CD14-positive monocyte (primary cell): ENCODE measurements around the gene AMBRA1. TPM values are rescaled to one million over a fixed set of nuclear protein-coding genes. Genes with fewer than 3 reads are reported as not detected.

ENCODE experiments used
- DNase-seq, 3 donors: peaks; one replicate each; pipeline ENCODE4 v3.0.0-alpha.2; 2011 to 2022
- H2AFZ ChIP-seq: 2 replicates; pipeline ENCODE4 v1.6.0; 2012; ENCODE audit warnings: mild to moderate bottlenecking, low read depth, low read length, inconsistent platforms; ENCODE audit not compliant: insufficient read depth, poor library complexity, severe bottlenecking
- H3K27ac ChIP-seq, 2 donors: 1 replicate in 1 of 2; 2 replicates in 1 of 2; pipeline ENCODE4 v1.5.1; 2012 to 2013; ENCODE audit warnings: low read length in 2 of 2, control low read depth in 1 of 2, inconsistent platforms in 1 of 2, low read depth in 1 of 2, mild to moderate bottlenecking in 1 of 2
- H3K27me3 ChIP-seq, 2 donors: one replicate each; pipeline versions ENCODE4 v1.6.0 to v1.6.1; 2011 to 2013; ENCODE audit warnings: low read length in 2 of 2; ENCODE audit not compliant: control insufficient read depth in 2 of 2, insufficient read depth in 2 of 2
- H3K36me3 ChIP-seq, 2 donors: replicated peaks in 1 of 2; 1 replicate in 1 of 2; 2 replicates in 1 of 2; pipeline versions ENCODE4 v1.5.1 to v1.6.1; 2012 to 2013; ENCODE audit warnings: low read length in 2 of 2, control low read depth in 1 of 2, inconsistent platforms in 1 of 2, mild to moderate bottlenecking in 1 of 2; ENCODE audit not compliant: insufficient read depth in 2 of 2, control insufficient read depth in 1 of 2
- H3K4me1 ChIP-seq, 2 donors: 1 replicate in 1 of 2; 2 replicates in 1 of 2; pipeline versions ENCODE4 v1.5.1 to v1.6.1; 2012 to 2013; ENCODE audit warnings: low read length in 2 of 2, control low read depth in 1 of 2, inconsistent platforms in 1 of 2, mild to moderate bottlenecking in 1 of 2, moderate library complexity in 1 of 2; ENCODE audit not compliant: insufficient read depth in 2 of 2, control insufficient read depth in 1 of 2
- H3K4me2 ChIP-seq: replicated peaks from 2 replicates; pipeline ENCODE3; 2012; ENCODE audit warnings: low read length, moderate library complexity, mild to moderate bottlenecking; ENCODE audit not compliant: poor library complexity, severe bottlenecking; ENCODE audit errors: extremely low read depth
- H3K4me3 ChIP-seq, 3 experiments: fragments of 200-600 bp in 1 of 3; sonication (generic) in 1 of 3; replicated peaks in 1 of 3; 1 replicate in 2 of 3; 2 replicates in 1 of 3; pipeline ENCODE4 v1.5.1; 2011 to 2013; ENCODE audit warnings: low read length in 3 of 3, mild to moderate bottlenecking in 3 of 3, control low read depth in 2 of 3, low read depth in 2 of 3, inconsistent platforms in 1 of 3, moderate library complexity in 1 of 3
- H3K79me2 ChIP-seq: 2 replicates; pipeline ENCODE4 v1.6.0; 2012; ENCODE audit warnings: mild to moderate bottlenecking, control low read depth, inconsistent platforms, low read length, moderate library complexity; ENCODE audit not compliant: insufficient read depth
- H3K9ac ChIP-seq: 2 replicates; pipeline ENCODE4 v1.6.0; 2017; ENCODE audit warnings: low read length, mild to moderate bottlenecking; ENCODE audit not compliant: insufficient read depth, poor library complexity, severe bottlenecking
- H3K9me3 ChIP-seq, 2 donors: replicated peaks in 1 of 2; 1 replicate in 1 of 2; 2 replicates in 1 of 2; pipeline versions ENCODE4 v1.5.1 to v1.6.1; 2012 to 2013; ENCODE audit warnings: low read length in 2 of 2, control low read depth in 1 of 2; ENCODE audit not compliant: control insufficient read depth in 1 of 2, insufficient read depth in 1 of 2
- H4K20me1 ChIP-seq: 2 replicates; pipeline ENCODE4 v1.6.0; 2012; ENCODE audit warnings: mild to moderate bottlenecking, low read length, control low read depth, moderate library complexity; ENCODE audit not compliant: insufficient read depth
- H3K27ac Mint-ChIP-seq, 7 donors: one replicate each; pipeline ENCODE4 v1.8.0; 2020; ENCODE audit warnings: mild to moderate bottlenecking in 7 of 7, mixed read lengths in 7 of 7, moderate library complexity in 6 of 7, inconsistent platforms in 2 of 7
- H3K27me3 Mint-ChIP-seq, 3 donors: one replicate each; pipeline ENCODE4 v1.8.0; 2021 to 2022; ENCODE audit warnings: low read depth in 3 of 3, mild to moderate bottlenecking in 3 of 3, mixed read lengths in 3 of 3, moderate library complexity in 3 of 3, inconsistent platforms in 1 of 3
- H3K36me3 Mint-ChIP-seq, 2 donors: one replicate each; pipeline ENCODE4 v1.8.0; 2020; ENCODE audit warnings: mixed read lengths in 2 of 2, inconsistent platforms in 1 of 2, mild to moderate bottlenecking in 1 of 2
- H3K4me1 Mint-ChIP-seq: one replicate; pipeline ENCODE4 v1.8.0; 2020; ENCODE audit warnings: mild to moderate bottlenecking, mixed read lengths
- H3K4me3 Mint-ChIP-seq, 2 donors: one replicate each; pipeline ENCODE4 v1.8.0; 2020; ENCODE audit warnings: mild to moderate bottlenecking in 2 of 2, mixed read lengths in 2 of 2, moderate library complexity in 1 of 2
- H3K9me3 Mint-ChIP-seq, 7 donors: one replicate each; pipeline ENCODE4 v1.8.0; 2020 to 2022; ENCODE audit warnings: mixed read lengths in 7 of 7, mild to moderate bottlenecking in 6 of 7, moderate library complexity in 6 of 7, inconsistent platforms in 2 of 7
- CTCF ChIP-seq: fragments of 200-600 bp; IDR thresholded peaks from one replicate; pipeline ENCODE4 v1.8.0; 2022; ENCODE audit warnings: antibody characterized with exemption, mild to moderate bottlenecking
- WGBS: methylation state at CpG from one replicate; pipeline ENCODE4 v1.1.5; 2013; ENCODE audit warnings: missing lambda C conversion rate; ENCODE audit not compliant: insufficient coverage; 5-methylcytosine and 5-hydroxymethylcytosine counted together
- intact Hi-C, 2 donors: fragments of 100-400 bp; cut with micrococcal nuclease; formaldehyde crosslinking; loops; one replicate each; pipeline versions ENCODE4 v1.15.0 to v1.15.1; 2023
- polyA plus RNA-seq, 3 donors: library from polyadenylated mRNA; depleted of rRNA in 1 of 3; unstranded in 2 of 3; stranded (reverse) in 1 of 3; fragments of 300-500 nt in 2 of 3; fragments of >200 nt in 1 of 3; fragmentation: Illumina TruSeq in 2 of 3; gene quantifications; 1 replicate in 2 of 3; 2 replicates in 1 of 3; pipeline ENCODE4 v1.2.3, GENCODE V29; 2012 to 2021

AMBRA1 gene
- polyA plus RNA-seq, 3 donors, result 2.1 to 6.1 (median 3.8) TPM

- Mint-ChIP-seq H3K27ac (no peak overlapping the region), H3K36me3 (peaks cover 30 to 36% of the 10 kb centered on the region in 2 donors), H3K9me3 (no peaks in the 10 kb centered on the region), H3K27me3 (no peaks in the 10 kb centered on the region), H3K4me1 (no peaks in the 10 kb centered on the region), H3K4me3 (no peak overlapping the region)
- H3K36me3 ChIP-seq, result peaks cover 20 to 29% of the 10 kb centered on the region in 2 donors
- no peaks in the 10 kb centered on the region for H3K9me3 ChIP-seq
- H3K27me3 ChIP-seq, result no peaks in the 10 kb centered on the region
- H3K9ac ChIP-seq, result no peak overlapping the region
- peaks cover 30% of the 10 kb centered on the region for H4K20me1 ChIP-seq
- no peak for TF ChIP-seq CTCF
- no peak overlapping the region for H2AFZ ChIP-seq
- no peaks in the 10 kb centered on the region for H3K4me1 ChIP-seq
- no peak overlapping the region for H3K4me2 ChIP-seq
- H3K4me3 ChIP-seq, result no peak overlapping the region
- no CpG with 5 or more reads among the region's 4 CpGs for WGBS
- intact Hi-C loops, result no loop called here
- DNase-seq, result no peak
- H3K27ac ChIP-seq, result no peak overlapping the region
- no peaks in the 10 kb centered on the region for H3K79me2 ChIP-seq
These were observed 147.7 kb downstream of the AMBRA1 start for GRCh38 chr11:46445920-46446771.

- intact Hi-C loops, result no loop called here
These were observed 148.5 kb downstream of the AMBRA1 start for GRCh38 chr11:46445192-46445919.

More at GRCh38 chr11:46445192-46445919, 148.5 kb downstream of the AMBRA1 start:
- WGBS, result no CpG with 5 or more reads among the region's 4 CpGs
- DNase-seq, result no peak
- H3K9ac ChIP-seq, result no peak overlapping the region
- Mint-ChIP-seq H3K27me3 (no peaks in the 10 kb centered on the region), H3K4me3 (no peak overlapping the region), H3K9me3 (no peaks in the 10 kb centered on the region), H3K36me3 (peaks cover 34 to 39% of the 10 kb centered on the region in 2 donors), H3K4me1 (no peaks in the 10 kb centered on the region), H3K27ac (no peak overlapping the region)
- H2AFZ ChIP-seq, result no peak overlapping the region
- no peak overlapping the region for H3K4me3 ChIP-seq
- peaks cover 20 to 36% of the 10 kb centered on the region in 2 donors for H3K36me3 ChIP-seq
- H3K4me2 ChIP-seq, result no peak overlapping the region
- no peak for TF ChIP-seq CTCF
- no peak overlapping the region for H3K27ac ChIP-seq
- no peaks in the 10 kb centered on the region for H3K79me2 ChIP-seq
- no peaks in the 10 kb centered on the region for H3K9me3 ChIP-seq
- no peaks in the 10 kb centered on the region for H3K4me1 ChIP-seq
- H3K27me3 ChIP-seq, result no peaks in the 10 kb centered on the region
- peaks cover 23% of the 10 kb centered on the region for H4K20me1 ChIP-seq
